Neural cell (in vitro differentiated cells): ENCODE data around the gene DNASE1L2. TPM values are rescaled to one million over a fixed set of nuclear protein-coding genes. Genes with fewer than 3 reads are reported as not detected.

Source experiments
- H2AFZ ChIP-seq: fragments of 200-600, 300-800 bp; sonication (generic), shearing (Covaris generic); 2 replicates; pipeline ENCODE4 v1.6.0; 2014; ENCODE audit warnings: low read depth, mild to moderate bottlenecking, antibody characterized with exemption, low read length, moderate library complexity
- H3F3A ChIP-seq: fragments of 200-600 bp; shearing (Covaris generic); 2 replicates; pipeline ENCODE4 v1.6.1; 2016; ENCODE audit warnings: mild to moderate bottlenecking, moderate library complexity, mixed read lengths, antibody characterized with exemption, low read length; ENCODE audit not compliant: insufficient read depth, poor library complexity, severe bottlenecking
- H3K27ac ChIP-seq: fragments of 200-600, 300-800 bp; sonication (generic), shearing (Covaris generic); 2 replicates; pipeline ENCODE4 v1.5.1; 2014; ENCODE audit warnings: mild to moderate bottlenecking, low read length, moderate library complexity
- H3K27me3 ChIP-seq: fragments of 300-800, 200-600 bp; sonication (generic), shearing (Covaris generic); 2 replicates; pipeline ENCODE4 v1.6.0; 2014; ENCODE audit warnings: mild to moderate bottlenecking, low read depth, low read length, moderate library complexity; ENCODE audit not compliant: insufficient read depth
- H3K36me3 ChIP-seq: fragments of 300-800, 200-600 bp; sonication (generic), shearing (Covaris generic); 2 replicates; pipeline ENCODE4 v1.5.1; 2014; ENCODE audit warnings: mild to moderate bottlenecking, antibody characterized with exemption, low read length, moderate library complexity; ENCODE audit not compliant: insufficient read depth
- H3K4me2 ChIP-seq: fragments of 300-800, 200-600 bp; sonication (generic), shearing (Covaris generic); 2 replicates; pipeline ENCODE4 v1.6.0; 2014; ENCODE audit warnings: mild to moderate bottlenecking, low read length
- H3K4me3 ChIP-seq: fragments of 300-800, 200-600 bp; sonication (generic), shearing (Covaris generic); 2 replicates; pipeline ENCODE4 v1.5.1; 2014; ENCODE audit warnings: mild to moderate bottlenecking, low read length, moderate library complexity
- H3K79me2 ChIP-seq: fragments of 200-600 bp; shearing (Covaris generic); replicated peaks from 2 replicates; pipeline ENCODE4 v1.6.0; 2014; ENCODE audit warnings: mild to moderate bottlenecking, low read length, moderate library complexity; ENCODE audit not compliant: insufficient read depth
- H3K9ac ChIP-seq: fragments of 300-800, 200-600 bp; sonication (generic), shearing (Covaris generic); 2 replicates; pipeline ENCODE4 v1.6.1; 2016; ENCODE audit warnings: mild to moderate bottlenecking, low read length, mixed read lengths
- H3K9me2 ChIP-seq: fragments of 200-600 bp; shearing (Covaris generic); 2 replicates; pipeline ENCODE4 v1.6.1; 2016; ENCODE audit warnings: mild to moderate bottlenecking, low read length, mixed read lengths; ENCODE audit not compliant: insufficient read depth
- H3K9me3 ChIP-seq: fragments of 200-600, 300-800 bp; sonication (generic), shearing (Covaris generic); 2 replicates; pipeline ENCODE4 v1.6.1; 2016; ENCODE audit warnings: mild to moderate bottlenecking, mixed run types, low read length, moderate library complexity, mixed read lengths
- H4K20me1 ChIP-seq: fragments of 200-600 bp; shearing (Covaris generic); 2 replicates; pipeline ENCODE4 v1.6.1; 2016; ENCODE audit warnings: mild to moderate bottlenecking, mixed run types; ENCODE audit not compliant: insufficient read depth
- CTCF ChIP-seq: fragments of 450-650 bp; IDR thresholded peaks from 2 replicates; pipeline ENCODE4 v1.5.1; 2014; ENCODE audit warnings: antibody characterized with exemption, mild to moderate bottlenecking, moderate library complexity; ENCODE audit not compliant: poor library complexity, severe bottlenecking
- EP300 ChIP-seq: fragments of 450-650 bp; conservative IDR thresholded peaks from 2 replicates; pipeline ENCODE4 v1.6.1; 2014; ENCODE audit warnings: antibody characterized with exemption, mild to moderate bottlenecking, moderate library complexity; ENCODE audit not compliant: poor library complexity, severe bottlenecking
- EZH2 ChIP-seq: fragments of 200-600, 300-800 bp; shearing (Covaris generic), sonication (generic); IDR thresholded peaks from 2 replicates; pipeline ENCODE4 v1.6.1; 2014; ENCODE audit warnings: antibody characterized with exemption, low read length, borderline replicate concordance, mild to moderate bottlenecking; ENCODE audit not compliant: insufficient read depth, poor library complexity, severe bottlenecking
- MXI1 ChIP-seq: fragments of 450-650 bp; conservative IDR thresholded peaks from 2 replicates; pipeline ENCODE4 v1.6.1; 2014; ENCODE audit warnings: antibody characterized with exemption, mild to moderate bottlenecking; ENCODE audit not compliant: poor library complexity, severe bottlenecking
- POLR2AphosphoS5 ChIP-seq: IDR thresholded peaks from 2 replicates; pipeline ENCODE4 v1.6.1; 2012
- RAD21 ChIP-seq: fragments of 450-650 bp; conservative IDR thresholded peaks from 2 replicates; pipeline ENCODE4 v1.6.1; 2014; ENCODE audit warnings: antibody characterized with exemption, mild to moderate bottlenecking, moderate library complexity
- SMC3 ChIP-seq: fragments of 450-650 bp; conservative IDR thresholded peaks from 2 replicates; pipeline ENCODE4 v1.6.1; 2014; ENCODE audit warnings: antibody characterized with exemption, mild to moderate bottlenecking, moderate library complexity; ENCODE audit not compliant: poor library complexity
- TAF1 ChIP-seq: IDR thresholded peaks from 2 replicates; pipeline ENCODE4 v1.6.1; 2012; ENCODE audit warnings: low read depth
- polyA plus RNA-seq: library from polyadenylated mRNA; depleted of rRNA; stranded (reverse); fragments of >200 nt; gene quantifications from 2 replicates; pipeline ENCODE4 v1.2.3, GENCODE V29; 2014
- TF ChIP-seq, protein P1 (sequence below): IDR thresholded peaks from 2 replicates; pipeline ENCODE4 v1.6.1; 2012; ENCODE audit warnings: borderline replicate concordance

DNASE1L2 gene
- polyA plus RNA-seq, 1 donor from 2014 or later = 10.2 TPM

GRCh38 chr16:2244926-2245795 is 8.9 kb downstream of the DNASE1L2 start:
- Histone ChIP-seq H3K9me2 (no peaks in the 10 kb centered on the region), H3K27me3 (no peaks in the 10 kb centered on the region), H3K9me3 (no peaks in the 10 kb centered on the region), H3K4me3 (no peak overlapping the region), H3K27ac (no peak overlapping the region), H3K36me3 (no peaks in the 10 kb centered on the region), H3K4me2 (no peak overlapping the region), H2AFZ (no peak overlapping the region), H4K20me1 (no peaks in the 10 kb centered on the region), H3K9ac (no peak overlapping the region), H3K79me2 (peaks cover 4% of the 10 kb centered on the region), H3F3A (no peaks in the 10 kb centered on the region)
- TF ChIP-seq EZH2 (no peak), MXI1 (no peak), TAF1 (no peak), RAD21 (no peak), EP300 (no peak), CTCF (no peak), POLR2AphosphoS5 (no peak), SMC3 (no peak)
- TF ChIP-seq, protein P1, sequence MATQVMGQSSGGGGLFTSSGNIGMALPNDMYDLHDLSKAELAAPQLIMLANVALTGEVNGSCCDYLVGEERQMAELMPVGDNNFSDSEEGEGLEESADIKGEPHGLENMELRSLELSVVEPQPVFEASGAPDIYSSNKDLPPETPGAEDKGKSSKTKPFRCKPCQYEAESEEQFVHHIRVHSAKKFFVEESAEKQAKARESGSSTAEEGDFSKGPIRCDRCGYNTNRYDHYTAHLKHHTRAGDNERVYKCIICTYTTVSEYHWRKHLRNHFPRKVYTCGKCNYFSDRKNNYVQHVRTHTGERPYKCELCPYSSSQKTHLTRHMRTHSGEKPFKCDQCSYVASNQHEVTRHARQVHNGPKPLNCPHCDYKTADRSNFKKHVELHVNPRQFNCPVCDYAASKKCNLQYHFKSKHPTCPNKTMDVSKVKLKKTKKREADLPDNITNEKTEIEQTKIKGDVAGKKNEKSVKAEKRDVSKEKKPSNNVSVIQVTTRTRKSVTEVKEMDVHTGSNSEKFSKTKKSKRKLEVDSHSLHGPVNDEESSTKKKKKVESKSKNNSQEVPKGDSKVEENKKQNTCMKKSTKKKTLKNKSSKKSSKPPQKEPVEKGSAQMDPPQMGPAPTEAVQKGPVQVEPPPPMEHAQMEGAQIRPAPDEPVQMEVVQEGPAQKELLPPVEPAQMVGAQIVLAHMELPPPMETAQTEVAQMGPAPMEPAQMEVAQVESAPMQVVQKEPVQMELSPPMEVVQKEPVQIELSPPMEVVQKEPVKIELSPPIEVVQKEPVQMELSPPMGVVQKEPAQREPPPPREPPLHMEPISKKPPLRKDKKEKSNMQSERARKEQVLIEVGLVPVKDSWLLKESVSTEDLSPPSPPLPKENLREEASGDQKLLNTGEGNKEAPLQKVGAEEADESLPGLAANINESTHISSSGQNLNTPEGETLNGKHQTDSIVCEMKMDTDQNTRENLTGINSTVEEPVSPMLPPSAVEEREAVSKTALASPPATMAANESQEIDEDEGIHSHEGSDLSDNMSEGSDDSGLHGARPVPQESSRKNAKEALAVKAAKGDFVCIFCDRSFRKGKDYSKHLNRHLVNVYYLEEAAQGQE = no peak

DNA sequence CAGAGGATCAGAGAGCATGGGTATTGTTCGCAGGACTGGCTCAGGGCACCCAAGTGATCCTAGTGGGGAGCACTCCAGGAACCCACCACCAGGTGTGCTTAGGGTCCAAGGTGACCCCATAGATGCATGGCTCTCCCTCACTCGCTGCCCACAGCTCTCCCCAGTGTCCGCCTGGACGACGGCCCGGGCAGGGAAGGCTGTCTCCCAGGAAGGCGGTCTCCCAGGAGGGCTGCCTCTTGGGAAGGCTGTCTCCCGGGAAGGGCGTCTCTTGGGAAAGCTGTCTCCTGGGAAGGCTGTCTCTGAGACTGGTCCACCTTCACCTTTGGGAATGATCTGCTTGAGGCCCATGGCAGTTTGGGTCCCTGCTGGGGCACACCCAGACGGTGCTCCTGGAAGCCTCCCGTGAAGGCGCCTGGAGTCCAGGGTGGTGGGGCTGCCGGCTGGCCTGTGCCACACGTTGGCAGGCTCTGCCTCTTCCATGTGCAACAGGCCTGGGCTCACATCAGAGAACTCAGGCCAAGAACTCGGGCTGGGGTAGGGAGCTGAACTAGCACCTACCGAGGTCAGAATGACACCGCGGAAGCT is 10.1 kb downstream of the DNASE1L2 start:
- Histone ChIP-seq H2AFZ (no peak overlapping the region), H3K9me2 (no peaks in the 10 kb centered on the region), H3K36me3 (no peaks in the 10 kb centered on the region), H3K79me2 (peaks cover 4% of the 10 kb centered on the region), H3K9me3 (no peaks in the 10 kb centered on the region), H3K27me3 (no peaks in the 10 kb centered on the region), H3K4me2 (no peak overlapping the region), H4K20me1 (no peaks in the 10 kb centered on the region), H3K9ac (no peak overlapping the region), H3F3A (no peaks in the 10 kb centered on the region), H3K27ac (no peak overlapping the region), H3K4me3 (no peak overlapping the region)
- TF ChIP-seq POLR2AphosphoS5 = no peak
- no peak for TF ChIP-seq MXI1
- TF ChIP-seq CTCF = no peak
- TF ChIP-seq, protein P1 = no peak
- TF ChIP-seq EP300 = no peak
- TF ChIP-seq SMC3 = no peak
- TF ChIP-seq EZH2 = no peak
- no peak for TF ChIP-seq TAF1
- no peak for TF ChIP-seq RAD21
